Fibroblast of pulmonary artery (primary cell): ENCODE data around the gene POU2F3.

Experiments used
- DNase-seq: peaks from one replicate; pipeline ENCODE4 v3.0.0-alpha.2; 2010; ENCODE audit warnings: low read depth
- H3K4me3 ChIP-seq: replicated peaks from 2 replicates; pipeline ENCODE4 v1.5.1; 2011; ENCODE audit warnings: low read depth, mild to moderate bottlenecking, control low read depth, low read length, moderate library complexity
- CTCF ChIP-seq: IDR thresholded peaks from 2 replicates; pipeline ENCODE4 v1.5.1; 2011; ENCODE audit warnings: mild to moderate bottlenecking, control low read depth, low read length, inconsistent platforms; ENCODE audit errors: missing control alignments

POU2F3 gene

DNA sequence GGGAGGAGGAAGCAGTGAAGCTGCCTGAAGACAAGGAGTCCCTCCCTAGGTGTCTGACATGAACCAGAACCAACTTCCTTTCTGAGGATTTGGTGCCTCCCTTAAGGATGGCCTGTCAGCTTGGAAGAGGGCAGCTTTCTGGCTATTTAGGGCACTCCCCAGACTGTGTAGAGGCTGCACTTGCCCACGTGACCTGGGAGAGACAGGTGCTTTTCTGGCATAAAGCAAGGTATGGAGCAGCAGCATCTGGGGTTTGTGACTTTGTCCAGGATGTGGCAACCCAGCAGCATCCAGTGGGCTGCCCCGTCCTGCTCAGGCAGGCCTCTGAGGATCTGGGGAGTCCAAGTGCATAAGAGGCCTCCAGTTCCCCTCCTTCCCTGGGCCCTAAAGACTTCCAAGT is 43.2 kb downstream of the POU2F3 start:
- no peak for TF ChIP-seq CTCF
- DNase-seq = no peak
- no peak overlapping the region for H3K4me3 ChIP-seq

DNA sequence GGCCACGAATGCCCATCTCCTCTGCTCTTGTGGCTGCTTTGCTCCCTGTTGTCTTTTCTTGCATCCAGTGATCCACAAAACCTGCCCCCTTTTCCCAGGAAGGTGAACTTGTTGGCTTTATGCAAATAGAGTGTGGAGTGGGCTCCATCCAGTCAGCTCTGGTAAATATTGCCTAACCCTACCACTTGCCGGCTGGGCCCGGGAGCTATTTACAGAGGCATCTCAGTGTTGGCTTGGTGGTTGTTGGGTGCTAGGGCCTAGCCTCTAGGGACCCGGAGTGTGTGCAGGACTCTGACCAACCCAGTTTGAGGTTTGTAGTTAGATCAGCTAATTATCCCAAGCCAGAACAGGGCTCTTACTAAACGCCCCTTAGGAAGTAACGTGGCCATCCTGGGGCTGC is 44.3 kb downstream of the POU2F3 start:
- no peak overlapping the region for H3K4me3 ChIP-seq
- TF ChIP-seq CTCF = no peak
- no peak for DNase-seq

- no peak overlapping the region for H3K4me3 ChIP-seq
- no peak for TF ChIP-seq CTCF
- no peak for DNase-seq
Measured at GRCh38 chr11:120285256-120285655, 45.3 kb downstream of the POU2F3 start.

GRCh38 chr11:120288021-120288420 is 48.1 kb downstream of the POU2F3 start:
- TF ChIP-seq CTCF = no peak
- DNase-seq = no peak
- H3K4me3 ChIP-seq = no peak overlapping the region

- TF ChIP-seq CTCF = no peak
- DNase-seq = no peak
- H3K4me3 ChIP-seq = no peak overlapping the region
Measured at GRCh38 chr11:120289426-120289825, 49.5 kb downstream of the POU2F3 start.

GRCh38 chr11:120290956-120291355 is 51.0 kb downstream of the POU2F3 start:
- no peak for DNase-seq
- no peak overlapping the region for H3K4me3 ChIP-seq
- TF ChIP-seq CTCF = no peak

DNA sequence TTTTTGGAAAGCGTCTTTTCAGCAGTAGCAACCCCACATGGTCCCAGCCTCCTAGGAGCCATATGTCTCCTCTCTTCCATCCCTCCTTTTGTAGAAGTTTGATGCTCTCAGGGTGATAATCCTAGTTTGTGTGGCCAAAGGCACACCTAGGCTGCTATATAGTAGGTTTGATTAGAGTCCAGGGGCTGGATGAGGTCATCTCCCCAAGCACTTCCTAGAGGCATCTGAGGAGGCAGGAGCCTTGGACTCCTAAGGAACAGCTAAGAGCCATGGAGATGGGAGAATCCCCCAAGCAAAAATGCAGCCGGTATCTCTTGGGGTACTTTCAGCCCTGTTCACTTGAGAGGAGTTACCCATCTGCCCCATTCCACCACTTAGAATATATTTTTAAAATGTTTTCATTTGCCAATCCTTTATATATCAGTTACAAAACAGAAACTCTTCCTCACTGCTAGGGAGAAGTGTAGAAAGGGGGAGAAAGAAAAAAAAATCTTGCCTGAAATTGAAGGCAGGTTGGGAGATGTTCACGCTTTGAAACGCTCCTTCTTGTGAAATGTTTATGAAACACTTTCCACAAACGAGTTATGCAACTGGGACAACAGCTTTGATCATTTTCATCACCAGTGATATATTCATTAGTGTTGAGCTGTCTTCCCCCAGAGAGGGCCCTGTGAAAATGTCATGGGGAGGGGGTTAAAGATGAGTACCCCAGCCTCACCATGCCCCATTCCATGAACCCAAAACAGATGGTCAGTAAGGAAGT is 53.3 kb downstream of the POU2F3 start:
- DNase-seq = no peak
- no peak for TF ChIP-seq CTCF
- no peak overlapping the region for H3K4me3 ChIP-seq
